CD4-positive, alpha-beta T cell treated with Interleukin-21 for 1 hour (primary cell): ENCODE results near the gene ANLN.
A peak's percentile ranks its signal among the peaks of the same experiment; 100 is the strongest.
"Not testable (repeated sequence)": the region's sequence is repeated elsewhere in the genome, so short reads cannot be mapped to it uniquely, and the experiment has no call there.

ENCODE experiments used
- DNase-seq: peaks from one replicate; pipeline ENCODE4 v3.0.0-alpha.2; 2020

The ANLN gene

DNA sequence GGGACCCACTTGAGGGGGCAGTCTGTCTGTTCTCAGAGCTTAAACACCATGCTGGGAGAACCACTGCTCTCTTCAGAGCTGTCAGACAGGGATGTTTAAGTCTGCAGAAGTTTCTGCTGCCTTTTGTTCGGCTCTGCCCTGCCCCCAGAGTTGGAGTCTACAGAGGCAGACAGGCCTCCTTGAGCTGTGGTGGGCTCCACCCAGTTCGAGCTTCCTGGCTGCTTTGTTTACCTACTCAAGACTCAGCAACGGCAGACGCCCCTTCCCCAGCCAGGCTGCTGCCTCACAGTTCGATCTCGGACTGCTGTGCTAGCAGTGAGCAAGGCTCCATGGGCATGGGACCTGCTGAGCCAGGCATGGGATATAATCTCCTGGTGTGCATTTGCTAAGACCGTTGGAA is 11.1 kb upstream of the ANLN start:
- DNase-seq = not testable (repeated sequence)

DNA sequence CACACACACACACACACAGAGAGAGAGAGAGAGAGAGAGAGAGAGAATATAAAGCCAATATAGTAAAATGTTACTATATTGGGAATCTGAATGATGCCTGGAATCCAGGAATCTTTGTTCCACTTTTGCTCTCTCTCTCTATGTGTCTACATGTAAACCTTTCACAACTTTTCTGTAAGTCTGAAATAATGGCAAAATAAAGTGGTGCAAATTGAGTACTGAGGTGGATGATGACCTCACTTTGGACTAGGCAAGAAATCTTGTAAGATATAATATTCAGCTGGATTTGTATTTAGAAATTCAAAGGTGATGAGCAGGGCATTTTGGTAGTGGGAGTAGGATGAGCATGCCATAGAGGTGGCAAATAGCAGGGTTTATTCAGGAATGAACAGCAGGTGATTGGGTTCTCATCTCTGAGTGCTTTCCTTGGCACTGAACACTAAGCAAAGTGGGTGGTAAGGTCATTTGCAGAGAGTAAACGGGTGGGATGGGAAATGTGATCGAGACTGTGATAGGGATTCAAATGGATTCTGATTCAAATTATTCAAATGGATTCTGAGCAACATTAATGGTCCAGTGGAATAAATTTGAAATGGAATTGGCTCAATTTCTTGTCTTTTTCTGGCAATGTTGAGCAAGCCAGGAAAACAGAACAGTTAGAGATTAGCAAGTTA is 9.7 kb upstream of the ANLN start:
- DNase-seq = no peak

DNA sequence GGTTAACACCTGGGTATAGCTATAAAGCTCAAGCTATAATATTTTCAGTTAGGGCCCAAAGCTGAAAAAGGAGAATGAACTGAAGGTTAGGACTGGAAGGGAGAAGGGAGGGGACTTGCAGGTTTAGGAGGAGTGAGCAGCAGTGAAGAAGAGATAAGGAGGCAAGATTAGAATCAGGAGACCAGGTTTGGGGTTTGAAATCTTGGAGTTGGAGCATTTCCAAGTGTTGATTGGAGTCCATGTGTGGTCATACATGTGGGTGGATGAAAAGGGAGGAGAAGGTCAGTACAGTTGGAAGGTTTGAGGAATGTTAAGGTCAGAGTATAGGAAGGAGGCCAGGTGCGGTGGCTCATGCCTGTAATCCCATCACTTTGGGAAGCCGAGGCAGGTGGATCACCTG is 8.6 kb upstream of the ANLN start:
- DNase-seq = no peak

DNA sequence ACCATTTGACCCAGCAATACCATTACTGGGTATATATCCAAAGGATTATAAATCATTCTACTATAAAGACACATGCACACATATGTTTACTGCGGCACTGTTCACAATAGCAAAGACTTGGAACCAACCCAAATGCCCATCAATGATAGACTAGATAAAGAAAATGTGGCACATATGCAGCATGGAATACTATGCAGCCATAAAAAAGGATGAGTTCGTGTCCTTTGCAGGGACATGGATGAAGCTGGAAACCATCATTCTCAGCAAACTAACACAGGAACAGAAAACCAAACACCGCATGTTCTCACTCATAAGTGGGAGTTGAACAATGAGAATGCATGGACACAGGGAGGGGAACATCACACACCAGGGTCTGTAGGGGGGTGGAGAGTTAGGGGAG is 6.4 kb upstream of the ANLN start:
- DNase-seq = not testable (repeated sequence)

DNA sequence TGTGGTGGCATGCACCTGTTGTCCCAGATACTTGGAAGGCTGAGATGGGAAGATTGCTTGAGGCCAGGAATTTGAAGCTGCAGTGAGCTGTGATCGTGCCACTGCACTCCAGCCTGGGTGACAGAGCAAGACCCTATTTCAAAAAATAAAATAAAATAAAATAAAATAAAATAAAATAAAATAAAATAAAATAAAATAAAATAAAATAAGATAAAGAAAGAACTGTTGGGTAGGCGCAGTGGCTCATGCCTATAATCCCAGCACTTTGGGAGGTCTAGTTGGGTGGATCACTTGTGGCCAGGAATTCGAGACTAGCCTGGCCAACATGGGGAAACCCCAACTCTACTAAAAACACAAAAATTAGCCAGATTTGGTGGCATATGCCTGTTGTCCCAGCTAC is 4.0 kb upstream of the ANLN start:
- DNase-seq = not testable (repeated sequence)

DNA sequence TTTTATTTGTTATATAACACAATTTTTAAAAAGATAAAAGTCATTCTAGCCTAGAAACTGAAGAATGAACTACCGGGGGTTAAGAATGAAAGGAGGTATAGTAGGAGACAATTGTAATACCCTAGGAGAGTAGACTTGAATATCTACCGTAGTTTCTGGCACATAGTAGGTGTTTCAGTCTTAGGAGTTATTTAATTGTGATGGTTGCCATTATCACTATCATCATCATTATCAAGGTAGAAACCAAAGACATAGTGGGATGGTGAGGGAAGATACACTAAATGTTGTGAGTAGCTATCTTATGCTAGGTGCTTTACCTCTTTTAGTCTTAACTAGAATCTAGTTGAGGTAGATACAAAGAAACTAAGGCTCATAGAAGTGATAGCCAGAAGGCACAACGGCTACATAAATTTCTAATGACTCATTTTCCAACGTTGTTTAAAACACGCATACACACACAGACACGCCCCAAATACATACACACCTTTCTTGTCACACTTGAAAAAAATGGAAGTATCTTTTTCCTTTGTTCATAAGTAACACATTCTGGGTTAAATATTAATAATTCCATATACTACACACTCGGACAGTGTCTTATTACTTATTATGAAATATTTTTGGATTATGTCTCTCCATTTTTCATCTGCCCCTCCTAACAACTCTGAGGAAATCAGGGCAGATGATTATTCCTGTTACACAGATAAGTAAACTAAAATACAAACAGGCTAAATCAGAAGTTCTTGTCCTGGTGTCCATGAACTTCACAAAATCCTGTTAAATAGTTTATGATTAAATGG is 2.0 kb upstream of the ANLN start:
- DNase-seq = no peak

DNA sequence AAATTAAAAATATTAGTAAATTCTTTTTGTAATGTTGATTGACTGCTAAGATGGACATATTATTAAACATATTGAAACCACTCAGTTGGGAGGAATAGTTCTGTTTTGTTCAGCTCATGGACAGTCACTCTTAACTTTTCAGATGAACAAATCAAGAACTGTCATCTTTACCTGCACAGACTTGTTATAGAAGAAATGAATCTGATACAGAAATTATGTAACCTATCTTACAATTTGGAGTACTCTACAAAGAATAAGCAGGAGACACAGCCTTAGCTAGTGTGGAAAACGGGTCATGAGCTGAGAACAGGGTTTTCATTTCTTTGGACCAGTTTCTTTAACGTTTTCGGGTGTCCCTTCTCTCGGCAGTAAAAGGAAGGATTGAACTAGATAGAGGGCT is 1.2 kb upstream of the ANLN start:
- DNase-seq = no peak

DNA sequence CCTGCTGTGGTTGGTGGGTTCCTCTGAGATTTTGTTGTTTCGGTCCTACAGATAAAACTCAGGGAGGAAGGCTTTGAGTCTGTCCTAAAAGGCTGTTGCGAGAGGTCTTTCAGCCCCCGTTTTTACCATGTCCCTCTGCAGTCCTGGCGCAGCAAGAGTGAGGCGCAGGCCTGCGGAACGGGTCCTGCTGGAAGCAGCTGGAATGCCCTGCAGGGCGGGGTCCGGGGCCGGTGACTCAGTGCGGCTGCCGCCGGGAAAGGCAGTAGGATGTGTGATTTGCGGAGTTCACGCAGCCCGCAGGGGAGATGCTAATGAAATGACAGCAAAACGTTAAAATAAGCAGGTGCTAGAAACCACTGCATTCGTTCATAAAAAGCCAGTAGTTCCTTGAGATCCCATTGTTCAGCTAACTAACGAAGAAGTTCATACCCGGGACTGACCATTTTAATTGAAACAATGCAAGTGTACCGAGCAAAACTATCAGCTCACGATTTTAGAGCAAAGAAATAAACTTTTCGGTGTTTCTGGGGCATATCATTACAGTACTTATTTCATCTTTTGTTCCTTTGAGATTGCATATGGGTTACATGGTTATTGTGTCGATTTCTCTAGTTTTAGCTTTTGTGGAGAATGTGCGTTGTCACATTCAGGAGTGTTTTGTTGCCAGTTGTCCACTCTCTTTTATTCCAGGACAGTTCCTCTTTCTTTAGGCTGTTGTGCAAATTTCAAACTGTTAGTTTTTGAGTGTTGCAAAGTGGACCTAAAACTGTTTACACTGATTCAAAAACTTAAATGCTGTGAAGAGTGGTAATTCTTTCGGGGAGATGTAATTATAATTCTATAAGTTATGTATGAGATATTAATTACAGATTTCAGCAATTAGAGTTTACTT is 783 bp downstream of the ANLN start:
- peak; percentile 39 for DNase-seq

DNA sequence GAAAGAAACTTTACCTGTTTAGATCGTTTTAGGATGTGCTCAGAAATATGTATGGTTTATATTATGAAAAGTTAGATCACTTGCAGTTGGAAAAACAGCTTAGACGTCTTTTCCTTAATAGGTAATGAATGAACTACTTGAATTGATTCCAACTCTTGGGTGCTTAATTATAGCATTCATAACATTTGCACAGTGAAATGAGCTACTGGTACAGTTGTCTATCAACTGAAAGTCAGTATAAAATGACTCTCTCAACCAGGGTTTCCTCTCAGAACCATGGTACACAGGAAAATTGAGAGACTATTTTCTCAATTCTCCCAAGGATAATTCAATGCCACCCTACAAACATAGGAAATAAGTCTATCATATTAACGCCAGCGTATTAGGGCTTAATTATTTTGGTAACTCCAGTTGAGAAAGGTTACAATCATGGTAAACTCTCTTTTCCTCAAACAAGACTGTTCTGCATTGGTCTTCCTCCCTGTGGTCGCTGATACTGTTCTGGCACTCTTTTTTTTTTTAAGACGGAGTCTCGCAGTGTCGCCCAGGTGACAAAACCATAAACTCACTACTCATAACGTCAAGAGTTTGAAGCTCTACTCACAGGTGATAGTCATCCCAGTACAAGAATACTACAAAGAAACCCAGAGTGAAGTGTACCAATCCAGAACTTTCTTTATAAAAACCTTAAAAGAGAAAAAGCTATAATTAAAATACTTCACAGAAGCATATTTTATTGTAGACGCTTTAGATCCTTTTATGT is 2.0 kb downstream of the ANLN start:
- DNase-seq = peak; percentile 30

DNA sequence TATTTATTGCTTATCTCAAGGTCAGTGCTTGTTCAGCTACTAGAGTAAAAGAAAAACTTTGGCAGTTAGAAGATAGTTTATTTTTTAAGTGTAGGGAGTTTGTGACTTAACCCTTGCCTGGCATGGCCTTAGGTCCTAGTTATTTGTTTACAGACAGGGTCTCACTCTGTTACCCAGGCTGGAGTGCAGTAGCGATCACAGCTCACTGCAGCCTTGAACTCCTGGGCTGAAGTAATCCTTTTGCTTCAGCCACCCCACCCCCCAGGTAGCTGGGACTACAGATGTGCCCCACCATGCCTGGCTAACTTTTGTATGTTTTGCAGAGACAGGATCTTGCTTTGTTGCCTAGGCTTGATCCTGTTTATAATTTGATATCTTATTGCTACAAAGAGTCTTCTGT is 4.2 kb downstream of the ANLN start:
- no peak for DNase-seq

DNA sequence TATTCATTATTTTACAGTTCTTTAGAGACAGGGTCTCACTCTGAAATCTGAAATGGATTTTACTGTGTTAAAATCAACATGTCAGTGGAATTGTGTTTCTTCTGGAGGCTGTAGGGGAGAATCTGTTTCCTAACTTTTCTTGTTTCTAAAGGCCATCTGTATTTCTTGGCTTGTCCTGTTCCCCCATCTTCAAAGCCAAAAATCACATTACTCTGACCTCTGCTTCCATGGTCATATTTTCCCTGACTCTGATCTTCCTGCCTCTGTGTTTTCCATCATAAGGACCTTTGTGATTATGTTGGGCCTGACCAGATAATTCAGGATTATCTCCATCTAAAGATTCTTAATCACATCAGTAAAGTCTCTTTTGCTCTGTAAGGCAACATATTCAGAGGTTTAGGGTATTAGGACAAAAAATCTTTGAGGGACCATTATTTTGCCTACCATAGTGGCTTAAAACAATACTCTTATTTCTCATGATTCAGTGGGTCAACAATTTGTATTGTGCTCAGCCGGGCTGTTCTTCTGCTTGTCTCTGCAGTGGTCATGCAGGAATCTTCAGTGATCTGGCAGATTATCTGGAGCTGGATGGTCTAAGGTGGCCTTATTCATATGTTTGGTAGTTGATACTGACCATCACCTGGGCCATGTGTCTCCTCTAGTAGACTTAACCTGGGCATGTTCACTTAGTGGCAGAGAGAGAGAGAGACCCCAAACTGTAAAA is 5.7 kb downstream of the ANLN start:
- no peak for DNase-seq

DNA sequence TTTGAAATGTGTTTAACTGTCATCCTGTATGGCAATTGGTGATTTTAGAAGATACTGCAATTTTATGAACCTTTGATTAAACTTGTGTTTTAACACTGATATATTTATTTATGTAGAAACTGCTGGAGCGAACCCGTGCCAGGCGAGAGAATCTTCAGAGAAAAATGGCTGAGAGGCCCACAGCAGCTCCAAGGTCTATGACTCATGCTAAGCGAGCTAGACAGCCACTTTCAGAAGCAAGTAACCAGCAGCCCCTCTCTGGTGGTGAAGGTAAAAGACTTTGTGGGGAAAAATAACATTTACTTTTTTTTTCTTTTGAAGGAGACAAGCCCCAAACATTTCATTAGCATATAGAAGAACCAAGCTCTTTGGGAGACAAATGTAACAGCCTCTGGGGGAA is 6.5 kb downstream of the ANLN start:
- no peak for DNase-seq

DNA sequence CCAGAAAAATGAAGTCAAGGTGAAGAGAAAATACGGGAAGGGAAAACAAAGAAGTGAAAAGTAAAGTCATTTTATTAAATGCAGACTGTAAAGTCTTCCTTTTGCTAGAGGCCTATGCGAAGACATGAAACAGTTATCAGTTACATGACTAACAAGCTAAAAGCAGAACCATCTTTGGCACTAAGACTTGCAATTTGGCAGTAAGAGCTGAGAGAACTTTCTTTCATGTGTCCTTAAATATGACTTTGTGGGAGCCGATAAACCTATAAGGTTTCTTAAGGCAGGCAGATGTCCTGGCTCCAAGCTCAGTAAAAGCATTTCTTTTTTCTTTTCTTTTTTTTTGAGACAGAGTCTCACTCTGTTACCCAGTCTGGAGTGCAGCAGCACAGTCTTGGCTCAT is 10.4 kb downstream of the ANLN start:
- no peak for DNase-seq

DNA sequence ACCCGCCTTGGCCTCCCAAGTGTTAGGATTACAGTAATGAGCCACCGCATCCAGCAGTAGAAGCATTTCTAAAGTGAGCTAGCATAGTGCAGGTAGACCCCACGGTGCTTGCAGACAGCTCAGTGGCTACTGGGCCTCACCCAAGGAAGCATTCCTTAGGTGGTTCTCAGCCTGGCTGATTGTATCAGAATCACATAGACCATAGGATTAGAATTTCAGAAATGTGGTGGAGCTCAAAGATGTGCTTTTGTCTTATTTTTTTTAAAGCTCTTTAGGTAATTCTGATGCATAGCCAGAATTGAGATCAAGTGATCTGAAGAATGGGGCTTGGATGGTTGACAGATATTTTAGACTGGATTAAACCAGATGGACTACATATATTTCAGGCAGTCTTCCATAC is 10.9 kb downstream of the ANLN start:
- no peak for DNase-seq

DNA sequence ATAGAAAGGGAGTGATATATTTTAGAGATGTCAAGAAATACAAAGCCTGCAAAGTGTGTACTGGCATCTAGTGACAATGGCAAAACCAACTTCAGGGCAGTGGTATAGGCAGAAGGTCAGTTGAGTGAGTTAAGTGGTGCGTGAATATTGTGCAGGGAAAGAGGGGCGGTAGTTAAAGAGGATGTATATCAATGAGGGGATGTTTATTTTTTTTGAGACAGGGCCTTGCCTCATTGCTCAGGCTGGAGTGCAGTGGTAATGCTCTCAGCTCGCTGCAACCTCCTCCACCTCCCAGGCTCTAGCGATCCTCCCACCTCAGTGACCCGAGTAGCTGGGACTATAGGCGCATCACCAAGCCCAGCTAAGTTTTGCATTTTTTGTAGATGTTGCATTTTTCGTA is 13.8 kb downstream of the ANLN start:
- DNase-seq = no peak

DNA sequence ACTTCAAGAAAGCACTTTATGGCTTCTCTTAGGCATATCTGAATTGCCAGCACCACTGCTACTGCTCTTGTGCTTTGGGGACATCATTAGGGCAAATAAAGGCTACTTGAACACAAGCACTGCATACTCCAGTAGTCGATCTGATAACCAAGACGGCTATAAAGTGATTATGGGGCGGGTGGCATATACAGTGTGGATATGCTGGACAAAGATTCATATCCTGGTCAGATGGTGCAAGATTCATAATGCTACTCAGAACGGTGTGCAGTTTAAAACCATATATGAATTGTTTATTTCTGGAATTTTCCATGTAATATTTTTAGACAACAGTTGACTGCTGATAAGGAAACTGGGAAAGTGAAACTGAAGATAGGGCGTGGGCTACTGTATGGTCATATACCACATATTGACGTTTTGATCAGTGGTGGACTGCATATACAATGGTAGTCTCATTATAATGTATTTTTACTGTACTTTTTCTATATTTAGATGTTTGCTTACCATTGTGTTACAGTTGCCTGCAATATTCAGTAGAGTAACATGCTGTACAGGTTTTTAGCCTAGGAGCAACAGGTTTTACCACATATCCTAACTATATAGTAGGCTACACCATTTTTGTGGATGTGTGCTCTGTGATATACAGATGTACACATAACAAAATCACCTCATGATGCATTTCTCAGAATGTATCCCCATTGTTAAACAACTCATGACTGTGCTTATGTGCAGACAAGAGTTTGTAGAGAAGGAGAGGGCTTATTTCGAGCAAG is 15.2 kb downstream of the ANLN start:
- DNase-seq = no peak

DNA sequence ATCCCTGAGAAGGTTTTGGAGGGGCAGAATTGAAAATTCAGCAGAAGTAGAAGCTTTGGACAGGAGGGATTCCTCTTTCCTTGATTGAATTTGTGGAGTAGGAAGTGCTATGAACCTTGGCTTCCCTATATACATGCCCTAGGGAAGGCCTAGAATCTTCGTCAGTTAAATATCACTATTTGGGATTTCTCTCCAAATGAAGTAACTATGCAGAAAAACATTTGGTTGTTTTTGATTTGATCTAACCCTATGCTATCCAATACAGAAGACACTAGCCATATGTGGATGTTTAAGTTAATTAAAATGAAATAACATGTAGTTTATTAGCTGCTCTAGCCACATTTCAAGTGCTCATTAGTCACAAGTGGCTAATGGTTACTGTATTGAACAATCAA is 15.7 kb downstream of the ANLN start:
- DNase-seq = no peak

DNA sequence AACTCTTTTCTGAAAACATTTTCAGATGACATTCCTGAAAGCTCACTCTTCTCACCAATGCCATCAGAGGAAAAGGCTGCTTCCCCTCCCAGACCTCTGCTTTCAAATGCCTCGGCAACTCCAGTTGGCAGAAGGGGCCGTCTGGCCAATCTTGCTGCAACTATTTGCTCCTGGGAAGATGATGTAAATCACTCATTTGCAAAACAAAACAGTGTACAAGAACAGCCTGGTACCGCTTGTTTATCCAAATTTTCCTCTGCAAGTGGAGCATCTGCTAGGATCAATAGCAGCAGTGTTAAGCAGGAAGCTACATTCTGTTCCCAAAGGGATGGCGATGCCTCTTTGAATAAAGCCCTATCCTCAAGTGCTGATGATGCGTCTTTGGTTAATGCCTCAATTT is 16.5 kb downstream of the ANLN start:
- no peak for DNase-seq

DNA sequence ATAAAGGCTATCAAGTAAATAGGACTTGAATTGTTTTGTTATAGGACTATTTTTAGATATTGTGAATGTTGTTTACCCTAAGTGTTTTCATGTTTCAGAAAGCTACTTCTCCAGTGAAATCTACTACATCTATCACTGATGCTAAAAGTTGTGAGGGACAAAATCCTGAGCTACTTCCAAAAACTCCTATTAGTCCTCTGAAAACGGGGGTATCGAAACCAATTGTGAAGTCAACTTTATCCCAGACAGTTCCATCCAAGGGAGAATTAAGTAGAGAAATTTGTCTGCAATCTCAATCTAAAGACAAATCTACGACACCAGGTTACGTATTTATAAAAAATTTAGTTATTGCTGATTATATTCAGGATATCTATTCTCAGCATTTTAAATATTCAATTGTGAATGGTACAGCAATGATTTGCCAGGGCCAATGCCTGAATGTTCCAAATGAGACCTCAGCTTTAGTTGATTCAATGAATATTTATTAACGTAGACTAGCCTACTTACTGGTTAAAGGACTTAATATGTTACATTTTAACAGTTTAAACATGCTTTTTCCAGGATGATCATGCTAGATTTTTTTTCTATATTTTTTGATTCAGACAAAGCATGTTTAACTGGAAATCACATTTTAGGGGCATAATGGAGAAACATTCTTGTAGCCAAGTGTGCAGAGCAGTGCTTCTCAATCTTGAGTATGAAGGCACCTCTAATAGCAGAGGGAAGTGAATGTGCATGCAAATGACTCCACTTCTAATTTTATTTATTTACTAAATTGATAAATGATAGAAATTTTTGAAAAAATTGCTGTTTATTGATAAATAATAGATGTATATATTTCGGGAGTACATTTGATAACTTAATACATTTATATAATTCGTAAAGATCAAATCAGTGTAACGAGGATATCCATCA is 18.2 kb downstream of the ANLN start:
- DNase-seq = no peak

DNA sequence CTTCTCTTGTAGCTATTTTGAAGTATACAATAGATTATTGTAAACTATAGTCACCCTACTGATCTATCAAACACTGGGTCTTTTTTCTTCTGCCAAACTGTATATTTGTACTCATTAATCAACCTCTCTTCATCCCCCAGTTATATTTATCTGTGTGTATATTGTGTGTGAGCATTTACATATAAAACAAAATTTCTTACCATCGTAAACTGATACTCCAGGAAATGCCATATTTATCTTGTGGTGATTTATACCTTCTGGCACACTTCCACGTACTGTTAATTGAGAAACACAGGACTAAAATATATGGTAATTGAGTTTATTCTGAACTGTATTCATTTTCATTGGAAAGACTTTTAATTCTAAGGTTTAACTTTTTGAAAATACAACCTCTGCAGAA is 18.9 kb downstream of the ANLN start:
- no peak for DNase-seq
